Activated CD4-positive, alpha-beta T cell treated with anti-CD3 and anti-CD28 coated beads, Interleukin-2, amount 50 U/mL, for 48 hours (primary cell): ENCODE data around the gene BOLL.
"Not testable (repeated sequence)": the region's sequence is repeated elsewhere in the genome, so short reads cannot be mapped to it uniquely, and the experiment has no call there.

Experiments
- DNase-seq, 2 experiments: peaks; one replicate each; pipeline ENCODE4 v3.0.0-alpha.2; 2020

The BOLL gene

GRCh38 chr2:197705912-197706838 lies 78.9 kb downstream of the BOLL start:
- DNase-seq: no peak

DNA sequence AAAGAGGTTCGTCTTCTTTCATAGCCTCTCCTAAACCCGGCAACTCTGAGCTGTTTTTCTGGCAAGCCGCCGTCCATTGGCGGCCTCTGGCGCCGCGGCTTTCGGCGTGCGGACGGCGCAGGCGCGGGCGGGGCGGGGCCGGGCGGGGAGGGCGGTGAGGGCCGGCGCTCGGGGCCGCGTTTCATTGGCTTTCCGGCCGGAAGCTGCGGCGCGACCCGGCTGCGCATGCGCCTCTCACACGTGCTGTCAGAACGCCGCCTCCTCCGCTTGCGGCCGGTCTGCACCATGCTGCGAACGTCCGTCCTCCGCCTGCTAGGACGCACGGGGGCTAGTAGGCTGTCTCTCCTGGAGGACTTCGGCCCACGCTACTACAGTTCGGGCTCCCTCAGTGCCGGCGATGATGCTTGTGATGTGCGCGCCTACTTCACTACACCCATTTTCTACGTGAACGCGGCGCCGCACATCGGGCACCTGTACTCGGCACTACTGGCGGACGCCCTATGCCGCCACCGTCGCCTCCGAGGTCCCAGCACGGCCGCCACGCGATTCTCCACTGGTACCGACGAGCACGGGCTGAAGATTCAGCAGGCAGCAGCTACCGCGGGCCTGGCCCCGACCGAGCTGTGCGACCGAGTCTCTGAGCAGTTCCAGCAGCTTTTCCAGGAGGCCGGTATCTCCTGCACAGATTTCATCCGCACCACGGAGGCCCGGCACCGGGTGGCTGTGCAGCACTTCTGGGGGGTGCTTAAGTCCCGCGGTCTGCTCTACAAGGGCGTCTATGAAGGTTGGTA lies 79.8 kb downstream of the BOLL start, which contains the start of gene MARS2:
MARS2 (plus strand) TSS at position 249 of the 791 bp plus-strand sequence; CDS start at position 286, 37 bp downstream.
- DNase-seq: peak; percentile 90 to 91

DNA sequence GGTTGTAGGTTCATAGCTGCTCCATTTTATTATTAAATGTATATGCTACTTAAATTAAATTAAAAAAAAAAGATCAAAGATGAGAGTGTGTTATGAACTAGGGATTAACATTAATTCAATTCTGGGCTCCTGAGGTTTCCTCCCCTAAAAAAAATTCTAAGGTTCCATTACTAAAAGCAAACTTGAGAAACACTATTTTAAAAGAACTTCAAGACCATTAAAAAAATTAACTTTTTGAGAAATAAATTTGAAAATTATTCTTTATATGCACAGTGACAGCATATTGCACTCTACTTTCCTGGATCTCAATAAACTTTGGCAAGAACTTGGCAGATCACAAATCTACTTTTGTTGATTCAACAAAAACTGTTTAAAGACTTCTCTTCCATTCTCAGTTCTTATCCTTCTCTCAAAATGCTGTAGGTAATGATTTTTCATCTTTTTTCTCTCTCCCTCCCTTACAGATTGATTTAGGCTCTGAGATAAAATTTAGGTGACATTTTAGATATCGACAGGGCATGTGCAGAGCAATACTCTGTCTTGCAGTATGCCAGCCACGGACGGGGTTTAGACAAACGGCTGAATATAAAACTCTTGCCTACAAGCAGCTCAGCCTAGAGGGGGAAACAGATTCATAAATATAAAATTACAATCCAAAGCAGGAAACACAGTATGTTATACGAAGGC lies 80.5 kb downstream of the BOLL start:
- DNase-seq: no peak

- no peak for DNase-seq
Observed at GRCh38 chr2:197700960-197701359, 84.2 kb downstream of the BOLL start.

DNA sequence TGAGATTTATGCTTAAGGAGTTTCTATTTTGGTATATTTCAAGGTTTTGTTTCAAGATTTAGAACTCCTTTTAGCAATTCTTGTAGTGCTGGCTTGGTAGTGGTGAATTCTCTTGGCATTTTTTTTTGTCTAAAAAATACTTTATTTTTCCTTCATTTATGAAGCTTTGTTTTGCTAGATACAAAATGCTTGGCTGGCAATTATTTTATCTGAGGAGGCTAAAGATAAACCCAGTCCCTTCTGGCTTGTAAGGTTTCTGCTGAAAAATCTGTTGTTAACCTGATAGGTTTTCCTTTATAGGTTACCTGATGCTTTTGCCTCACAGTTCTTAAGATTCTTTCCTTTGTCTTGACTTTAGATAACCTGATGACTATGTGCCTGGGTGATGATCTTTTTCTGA lies 85.4 kb downstream of the BOLL start:
- DNase-seq: not testable (repeated sequence)

GRCh38 chr2:197696571-197696970 lies 88.5 kb downstream of the BOLL start:
- not testable (repeated sequence) for DNase-seq

DNA sequence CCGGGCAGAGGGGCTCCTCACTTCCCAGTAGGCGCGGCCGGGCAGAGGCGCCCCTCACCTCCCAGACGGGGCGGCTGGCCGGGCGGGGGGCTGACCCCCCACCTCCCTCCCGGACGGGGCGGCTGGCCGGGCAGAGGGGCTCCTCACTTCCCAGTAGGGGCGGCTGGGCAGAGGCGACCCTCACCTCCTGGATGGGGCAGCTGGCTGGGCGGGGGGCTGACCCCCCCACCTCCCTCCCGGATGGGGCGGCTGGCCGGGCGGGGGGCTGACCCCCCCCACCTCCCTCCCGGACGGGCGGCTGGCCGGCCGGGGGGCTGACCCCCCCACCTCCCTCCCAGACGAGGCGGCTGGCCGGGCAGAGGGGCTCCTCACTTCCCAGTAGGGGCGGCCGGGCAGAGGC lies 89.1 kb downstream of the BOLL start:
- DNase-seq: not testable (repeated sequence)

DNA sequence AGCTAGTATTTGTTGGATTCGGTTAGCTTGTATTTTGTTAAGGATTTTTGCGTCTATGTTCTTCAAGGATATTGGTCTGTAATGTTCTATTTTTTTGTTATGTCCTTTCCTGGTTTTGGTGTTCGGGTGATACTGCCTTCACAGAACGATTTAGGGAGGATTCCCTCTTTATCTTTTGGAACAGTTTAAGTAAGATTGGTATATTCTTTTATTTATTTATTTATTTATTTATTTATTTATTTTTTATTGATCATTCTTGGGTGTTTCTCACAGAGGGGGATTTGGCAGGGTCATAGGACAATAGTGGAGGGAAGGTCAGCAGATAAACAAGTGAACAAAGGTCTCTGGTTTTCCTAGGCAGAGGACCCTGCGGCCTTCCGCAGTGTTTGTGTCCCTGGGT lies 89.9 kb downstream of the BOLL start:
- not testable (repeated sequence) for DNase-seq

- no peak for DNase-seq
Observed at GRCh38 chr2:197677483-197677882, 107.6 kb downstream of the BOLL start.

DNA sequence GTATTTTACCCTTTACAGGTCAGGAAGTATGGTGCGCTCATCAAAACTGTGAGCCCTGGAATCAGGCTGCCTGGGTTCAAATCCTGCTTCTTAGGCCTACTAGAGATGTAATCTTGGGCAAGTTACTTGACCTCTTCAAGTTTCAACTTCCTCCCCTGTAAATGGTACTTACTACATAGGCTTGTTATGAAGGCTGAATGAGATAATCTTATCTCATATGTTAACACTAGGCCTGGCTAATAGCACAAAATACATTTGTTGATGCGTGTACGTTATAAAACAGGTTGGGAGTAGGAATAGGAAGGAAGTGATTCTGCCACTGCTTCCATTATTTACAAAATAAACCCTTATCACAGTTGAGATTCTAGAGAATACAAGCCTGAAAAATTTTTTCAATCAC lies 108.1 kb downstream of the BOLL start:
- no peak for DNase-seq
